A549 (cell line): ENCODE measurements around the gene GNB1. TPM values are rescaled to one million over a fixed set of nuclear protein-coding genes. Genes with fewer than 3 reads are reported as not detected.

ENCODE experiments used
- ATAC-seq, 2 experiments: fragments of 200-7000 bp in 1 of 2; fragments of >200 bp in 1 of 2; cut with Nextera tagmentation in 1 of 2; cut with Tn5 transposase in 1 of 2; 3 replicates each; pipeline versions ENCODE4 v1.8.0 to v1.9.1; 2018 to 2020; ENCODE audit warnings: mild to moderate bottlenecking in 1 of 2, moderate library complexity in 1 of 2
- CTCF ChIA-PET: fragments of 300-600 bp; sonication (Branson Sonifier 250); formaldehyde crosslinking; extraction: SDS; loops from one replicate; lab custom pipeline; 2021; ENCODE audit warnings: antibody characterized with exemption, inconsistent platforms; lab: Yijun Ruan, JAX
- POLR2A ChIA-PET: fragments of 350-600 bp; formaldehyde crosslinking; extraction: SDS; loops from one replicate; lab custom pipeline; 2021; ENCODE audit warnings: antibody characterized with exemption, inconsistent platforms; lab: Yijun Ruan, JAX
- DNase-seq, 2 experiments: peaks; one replicate each; pipeline versions ENCODE4 v3.0.0 to v3.0.0-alpha.2; 2011 to 2016; ENCODE audit warnings: low read depth in 1 of 2, low spot score in 1 of 2
- FAIRE-seq: peaks from 2 replicates; lab custom pipeline; 2011; peaks lifted over from hg19 to GRCh38; lab: Jason Lieb, UNC
- H3K27ac ChIP-seq, 2 experiments: fragments of >200 bp; sonication (Bioruptor Twin); formaldehyde crosslinking; 3 replicates each; pipeline ENCODE4 v1.5.1; 2016 to 2017
- H3K4me1 ChIP-seq: fragments of >200 bp; sonication (Bioruptor Twin); formaldehyde crosslinking; 3 replicates; pipeline ENCODE4 v1.6.1; 2016
- H3K4me2 ChIP-seq: fragments of >200 bp; sonication (Bioruptor Twin); formaldehyde crosslinking; 3 replicates; pipeline ENCODE4 v1.6.1; 2016
- H3K4me3 ChIP-seq: fragments of >200 bp; sonication (Bioruptor Twin); formaldehyde crosslinking; 3 replicates; pipeline ENCODE4 v1.5.1; 2016
- H3K9me3 ChIP-seq: fragments of >200 bp; sonication (Bioruptor Twin); formaldehyde crosslinking; 3 replicates; pipeline ENCODE4 v1.6.1; 2016
- ATOH8 ChIP-seq: fragments of 250-450 bp; sonication (Bioruptor Pico); IDR thresholded peaks from 2 replicates; pipeline ENCODE4 v1.5.0; 2020; ENCODE audit warnings: low read depth, mild to moderate bottlenecking, moderate library complexity
- BHLHE40 ChIP-seq: IDR thresholded peaks from 2 replicates; pipeline ENCODE4 v1.6.1; 2012; ENCODE audit warnings: low read depth, low read length, inconsistent platforms
- CBX2 ChIP-seq: fragments of 200-600 bp; sonication (generic); IDR thresholded peaks from 2 replicates; pipeline ENCODE4 v1.6.1; 2016; ENCODE audit warnings: low read depth, mild to moderate bottlenecking, borderline replicate concordance
- CTCF ChIP-seq: fragments of >200 bp; sonication (Bioruptor Twin); formaldehyde crosslinking; IDR thresholded peaks from 3 replicates; pipeline ENCODE4 v1.5.1; 2016
- EHF ChIP-seq: fragments of 250-450 bp; sonication (Bioruptor Pico); IDR thresholded peaks from 2 replicates; pipeline ENCODE4 v1.5.0; 2020; ENCODE audit warnings: mild to moderate bottlenecking
- EHMT2 ChIP-seq: fragments of 200-600 bp; sonication (generic); IDR thresholded peaks from 2 replicates; pipeline ENCODE4 v1.6.1; 2016; ENCODE audit warnings: antibody characterized with exemption, low read depth, mild to moderate bottlenecking, moderate library complexity
- ELK1 ChIP-seq: fragments of 150-350 bp; IDR thresholded peaks from 2 replicates; pipeline ENCODE4 v1.6.1; 2014; ENCODE audit warnings: low read depth, mild to moderate bottlenecking, low read length
- EP300 ChIP-seq, 2 experiments: fragments of >200 bp; sonication (Bioruptor Twin); formaldehyde crosslinking; IDR thresholded peaks; 2 replicates in 1 of 2; 3 replicates in 1 of 2; pipeline ENCODE4 v1.6.1; 2016 to 2017
- ESRRA ChIP-seq: fragments of 150-350 bp; IDR thresholded peaks from 2 replicates; pipeline ENCODE4 v1.6.1; 2014; ENCODE audit warnings: mild to moderate bottlenecking, low read length, borderline replicate concordance
- FOSB ChIP-seq: fragments of 250-450 bp; sonication (Bioruptor Pico); IDR thresholded peaks from 2 replicates; pipeline ENCODE4 v1.5.0; 2020; ENCODE audit warnings: mild to moderate bottlenecking, moderate library complexity
- FOSL2 ChIP-seq, 2 experiments: fragments of 450-650 bp in 1 of 2; fragments of >200 bp in 1 of 2; sonication (Bioruptor Twin) in 1 of 2; formaldehyde crosslinking; IDR thresholded peaks; 2 replicates each; pipeline versions ENCODE4 v1.5.0 to v1.6.1; 2016 to 2020; ENCODE audit warnings: mild to moderate bottlenecking in 1 of 2, moderate library complexity in 1 of 2
- FOXS1 ChIP-seq: fragments of 250-450 bp; sonication (Bioruptor Pico); IDR thresholded peaks from 2 replicates; pipeline ENCODE4 v1.5.0; 2020; ENCODE audit warnings: mild to moderate bottlenecking, moderate library complexity
- HOXB13 ChIP-seq: fragments of 250-450 bp; sonication (Bioruptor Pico); IDR thresholded peaks from 2 replicates; pipeline ENCODE4 v1.5.0; 2020; ENCODE audit warnings: low read depth, mild to moderate bottlenecking, moderate library complexity
- HOXB5 ChIP-seq: fragments of 250-450 bp; sonication (Bioruptor Pico); IDR thresholded peaks from 2 replicates; pipeline ENCODE4 v1.5.0; 2020; ENCODE audit warnings: mild to moderate bottlenecking, moderate library complexity
- JUNB ChIP-seq: fragments of >200 bp; sonication (Bioruptor Twin); formaldehyde crosslinking; IDR thresholded peaks from 2 replicates; pipeline ENCODE4 v1.6.1; 2016
- KDM5A ChIP-seq: fragments of 200-600 bp; sonication (generic); IDR thresholded peaks from 2 replicates; pipeline ENCODE4 v1.6.1; 2016; ENCODE audit warnings: antibody characterized with exemption, mild to moderate bottlenecking
- NR3C1 ChIP-seq: fragments of >200 bp; sonication (Bioruptor Twin); formaldehyde crosslinking; IDR thresholded peaks from 3 replicates; pipeline ENCODE4 v1.6.1; 2017
- PBX3 ChIP-seq: IDR thresholded peaks from 2 replicates; pipeline ENCODE4 v1.6.1; 2012
- RAD21 ChIP-seq, 2 experiments: fragments of >200 bp in 1 of 2; sonication (Bioruptor Twin) in 1 of 2; formaldehyde crosslinking in 1 of 2; IDR thresholded peaks in 1 of 2; conservative IDR thresholded peaks in 1 of 2; 2 replicates in 1 of 2; 3 replicates in 1 of 2; pipeline ENCODE4 v1.6.1; 2012 to 2018; ENCODE audit warnings: inconsistent platforms in 1 of 2
- RARB ChIP-seq: fragments of 250-450 bp; sonication (Bioruptor Pico); IDR thresholded peaks from 2 replicates; pipeline ENCODE4 v1.8.0; 2021; ENCODE audit warnings: mild to moderate bottlenecking, moderate library complexity
- RCOR1 ChIP-seq: fragments of 150-350 bp; IDR thresholded peaks from 2 replicates; pipeline ENCODE4 v1.6.1; 2014; ENCODE audit warnings: antibody characterized with exemption, low read length, low read depth
- RFX5 ChIP-seq: fragments of 450-650 bp; IDR thresholded peaks from 2 replicates; pipeline ENCODE4 v1.7.1; 2014; ENCODE audit warnings: antibody characterized with exemption, mild to moderate bottlenecking, moderate library complexity
- ZC3H11A ChIP-seq: fragments of 450-650 bp; IDR thresholded peaks from 2 replicates; pipeline ENCODE4 v1.6.1; 2014; ENCODE audit warnings: antibody characterized with exemption, mild to moderate bottlenecking
- WGBS: methylation state at CpG from one replicate; pipeline ENCODE4 v1.1.6; 2017; ENCODE audit errors: missing lambda C conversion rate; 5-methylcytosine and 5-hydroxymethylcytosine counted together
- polyA plus RNA-seq, 4 experiments: library from polyadenylated mRNA; depleted of rRNA in 3 of 4; stranded (reverse); fragments of >200 nt; fragmentation: RNase III in 1 of 4; extraction: RNeasy Plus Mini Kit Qiagen cat#74134 plus additional on column Dnase treatment in 1 of 4; gene quantifications; 2 replicates in 3 of 4; 3 replicates in 1 of 4; pipeline ENCODE4 v1.2.3, GENCODE V29; 2011 to 2017

GNB1 gene
- polyA plus RNA-seq, 2 of the 4 experiments (the other 2 are of a cell fraction) = 159 to 270 TPM

- Histone ChIP-seq H3K4me2 (no peak overlapping the region), H3K4me3 (no peak overlapping the region), H3K4me1 (peaks cover 23% of the 10 kb centered on the region; the same call in 2 of the 3 replicates), H3K27ac (no peak overlapping the region), H3K9me3 (no peaks in the 10 kb centered on the region)
- ATAC-seq (no peak), FAIRE-seq (no peak), DNase-seq (no peak)
- TF ChIP-seq RAD21 (conservative IDR thresholded peaks at IDR 0.05 in 1 of 2, IDR thresholded peaks at IDR 0.05 in 1 of 2) (no peak), ZC3H11A (no peak)
- WGBS = 78% methylated on average over 13 of the region's 13 CpGs
- CTCF ChIA-PET = interaction anchor here (0.6 to 1.6 kb wide), 3 partner anchors 26 to 29 kb away, joined by 3 to 5 read pairs (median 3); no protein-coding TSS in a partner anchor
- POLR2A ChIA-PET = no interaction called here
Measured at GRCh38 chr1:1880617-1881312, 10.1 kb downstream of the GNB1 start.

- Histone ChIP-seq H3K27ac (no peak overlapping the region), H3K4me1 (peaks cover 23% of the 10 kb centered on the region; the same call in 2 of the 3 replicates), H3K9me3 (no peaks in the 10 kb centered on the region), H3K4me2 (no peak overlapping the region), H3K4me3 (no peak overlapping the region)
- ATAC-seq (no peak), DNase-seq (no peak), FAIRE-seq (no peak)
- ChIA-PET CTCF (interaction anchor here (1.6 kb wide), 1 partner anchor 26 kb away, joined by 5 read pairs; no protein-coding TSS in a partner anchor), POLR2A (no interaction called here)
- 96% methylated on average over 5 of the region's 5 CpGs for WGBS
- no peak for TF ChIP-seq FOSL2 (IDR thresholded peaks at IDR 0.05)
- TF ChIP-seq FOSL2 (CRISPR knock-in tag; IDR thresholded peaks at IDR 0.05) = no peak
- no peak for TF ChIP-seq FOXS1 (CRISPR knock-in tag)
- no peak for TF ChIP-seq EHF (CRISPR knock-in tag)
- TF ChIP-seq EP300 (IDR thresholded peaks at IDR 0.05) = no peak
Measured at GRCh38 chr1:1879942-1880341, 10.9 kb downstream of the GNB1 start.

- no peak for DNase-seq
- peaks cover 8% of the 10 kb centered on the region; the same call in 1 of the 3 replicates for H3K4me1 ChIP-seq
- no peak overlapping the region for H3K4me2 ChIP-seq
- ChIA-PET CTCF (no interaction called here), POLR2A (no interaction called here)
- no peak overlapping the region for H3K27ac ChIP-seq
- H3K9me3 ChIP-seq = no peaks in the 10 kb centered on the region
- FAIRE-seq = no peak
- TF ChIP-seq ATOH8 (CRISPR knock-in tag) = no peak
- TF ChIP-seq HOXB13 (CRISPR knock-in tag) = no peak
- no peak for TF ChIP-seq ESRRA
- no peak for TF ChIP-seq JUNB
- TF ChIP-seq HOXB5 (CRISPR knock-in tag) = no peak
- no peak for TF ChIP-seq FOSB (CRISPR knock-in tag)
- no peak for TF ChIP-seq ELK1
- TF ChIP-seq CTCF = no peak
- TF ChIP-seq RFX5 = no peak
- no peak for TF ChIP-seq PBX3
- no peak for TF ChIP-seq NR3C1
- no peak for TF ChIP-seq KDM5A
- TF ChIP-seq RARB (CRISPR knock-in tag) = no peak
- no peak for TF ChIP-seq RAD21 (conservative IDR thresholded peaks at IDR 0.05 in 1 of 2, IDR thresholded peaks at IDR 0.05 in 1 of 2)
- no peak for TF ChIP-seq BHLHE40
- no peak for TF ChIP-seq EHMT2
- TF ChIP-seq RCOR1 = no peak
- TF ChIP-seq CBX2 = no peak
- ATAC-seq = no peak
- 90% methylated on average over 5 of the region's 5 CpGs for WGBS
- no peak overlapping the region for H3K4me3 ChIP-seq
Measured at GRCh38 chr1:1877865-1878436, 12.9 kb downstream of the GNB1 start.
